HL-60/S4 (cell line): Measurements from ENCODE around the gene SMCO3.

Experiments used
- in situ Hi-C: fragments of 300-500 bp; cut with MboI; formaldehyde crosslinking; loops from 2 replicates; pipeline ENCODE4 v1.14.3; 2022; ENCODE audit warnings: low sequenced_read_pairs

SMCO3 gene

DNA sequence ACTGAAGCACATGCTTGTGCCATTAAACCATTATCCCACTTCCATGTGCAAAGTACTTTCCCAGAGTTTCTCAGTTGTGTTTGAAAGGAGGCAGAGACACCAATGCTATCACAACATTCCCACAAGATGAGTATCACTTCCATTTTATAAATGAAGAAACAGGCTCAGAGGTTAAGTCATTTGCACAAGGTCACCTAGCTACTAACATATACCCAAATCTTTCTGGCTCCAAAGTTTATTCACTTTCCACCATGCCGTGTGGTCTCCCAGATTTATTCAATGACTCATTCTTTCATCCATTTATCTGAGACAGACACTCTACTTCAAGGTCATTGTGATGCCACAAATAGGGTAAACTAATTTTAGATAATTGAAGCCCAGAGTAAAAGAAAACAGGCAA is 20.0 kb upstream of the SMCO3 start:
- in situ Hi-C loops: loop anchor here (25.0 kb wide), 1 partner anchor 428 kb away; no protein-coding TSS in a partner anchor

DNA sequence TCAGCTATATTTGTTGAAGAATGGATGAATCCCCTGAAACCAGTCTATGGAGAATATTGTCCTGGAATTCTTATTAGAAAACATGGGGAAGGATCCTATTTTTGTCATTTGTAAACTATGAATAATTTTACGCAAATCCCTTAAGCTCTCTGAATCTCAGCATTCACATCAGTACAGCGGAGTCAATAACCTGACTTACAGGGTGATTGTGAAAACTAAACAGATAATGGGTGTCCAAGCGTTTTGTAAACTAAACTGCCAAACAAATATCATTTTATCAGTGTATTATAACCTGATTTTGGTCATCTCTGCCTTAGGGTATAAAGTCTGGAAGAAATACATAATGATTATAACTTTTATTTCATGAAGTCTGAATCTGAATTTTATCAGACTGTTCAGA is 19.4 kb upstream of the SMCO3 start:
- in situ Hi-C loops: loop anchor here (25.0 kb wide), 1 partner anchor 429 kb away; no protein-coding TSS in a partner anchor

DNA sequence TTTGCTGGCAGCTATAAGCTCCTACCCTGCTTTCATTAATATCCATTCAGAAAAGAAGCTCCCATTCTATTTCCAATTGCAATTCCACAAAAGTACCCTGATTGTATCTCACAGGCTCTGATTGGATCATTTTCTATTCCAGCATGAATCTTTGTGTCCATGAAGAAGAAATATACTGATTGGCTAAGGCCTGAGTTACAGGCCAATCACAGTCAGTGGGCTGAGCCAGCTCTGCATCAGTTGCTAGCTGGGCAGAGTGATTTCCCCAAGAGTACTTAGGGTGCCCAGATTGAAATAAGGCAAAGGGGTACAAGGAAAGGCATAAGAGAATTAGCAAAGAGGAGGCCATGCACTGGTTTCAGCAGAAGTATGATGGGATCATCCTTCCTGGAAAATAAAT is 14.9 kb upstream of the SMCO3 start:
- in situ Hi-C loops: loop anchor here (25.0 kb wide), 1 partner anchor 433 kb away; no protein-coding TSS in a partner anchor

DNA sequence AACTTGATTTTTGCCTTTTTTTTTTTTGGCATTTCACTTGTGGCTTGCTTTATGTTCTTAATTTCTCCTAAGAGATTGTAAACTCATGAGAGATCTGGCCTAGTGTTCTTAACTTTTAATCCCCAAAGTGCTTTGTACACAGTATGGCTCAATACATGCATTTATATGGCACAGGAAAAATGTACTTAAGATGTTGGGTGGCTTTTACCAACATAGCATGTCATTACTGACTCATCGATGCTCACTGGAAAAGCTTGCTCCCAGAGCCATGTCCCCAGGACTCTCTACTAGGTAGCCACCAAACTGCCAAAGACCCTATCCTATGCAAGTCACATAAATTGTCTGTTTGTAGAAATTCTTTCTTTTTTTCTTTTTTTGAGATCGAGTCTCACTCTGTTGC is 13.1 kb upstream of the SMCO3 start:
- in situ Hi-C loops: loop anchor here (25.0 kb wide), 1 partner anchor 435 kb away; no protein-coding TSS in a partner anchor

DNA sequence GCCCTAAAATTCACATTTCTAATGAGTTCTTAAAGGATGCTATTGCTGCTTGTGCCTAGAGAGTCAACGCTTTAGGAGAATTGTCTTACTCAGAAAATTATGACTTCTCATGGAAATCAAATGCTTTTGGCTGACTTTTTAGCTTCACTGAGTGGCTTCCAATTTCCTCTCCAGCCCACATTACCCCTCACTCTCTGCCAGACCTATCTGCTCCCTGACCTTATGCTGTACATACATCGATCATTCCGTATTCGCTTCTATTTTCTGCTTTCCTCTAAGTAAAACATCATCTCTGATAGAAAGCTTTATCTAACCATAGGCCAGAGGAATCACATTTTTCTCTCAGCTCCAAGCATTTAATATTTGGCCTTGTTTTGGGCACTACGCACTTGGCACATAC is 12.5 kb upstream of the SMCO3 start:
- in situ Hi-C loops: loop anchor here (25.0 kb wide), 1 partner anchor 436 kb away; no protein-coding TSS in a partner anchor

DNA sequence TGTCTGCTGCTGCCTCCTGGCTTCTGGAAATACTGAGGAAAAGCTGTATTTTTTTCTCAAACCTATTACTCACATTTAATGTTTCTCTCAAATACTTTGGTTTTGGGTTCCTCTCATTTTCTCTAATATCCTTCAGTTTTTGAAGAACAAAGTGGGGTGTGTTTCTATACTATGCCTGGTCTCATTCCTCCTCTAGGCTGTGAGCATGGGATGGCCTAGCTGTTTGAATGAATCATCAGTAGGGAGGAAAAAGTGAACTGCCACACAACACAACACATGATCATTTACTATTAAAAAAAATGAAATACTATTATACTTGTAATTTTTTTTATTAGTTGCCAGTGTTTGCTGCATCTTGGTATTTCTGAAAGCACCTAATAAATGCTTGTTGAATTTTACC is 11.3 kb upstream of the SMCO3 start:
- in situ Hi-C loops: loop anchor here (25.0 kb wide), 1 partner anchor 437 kb away; no protein-coding TSS in a partner anchor

DNA sequence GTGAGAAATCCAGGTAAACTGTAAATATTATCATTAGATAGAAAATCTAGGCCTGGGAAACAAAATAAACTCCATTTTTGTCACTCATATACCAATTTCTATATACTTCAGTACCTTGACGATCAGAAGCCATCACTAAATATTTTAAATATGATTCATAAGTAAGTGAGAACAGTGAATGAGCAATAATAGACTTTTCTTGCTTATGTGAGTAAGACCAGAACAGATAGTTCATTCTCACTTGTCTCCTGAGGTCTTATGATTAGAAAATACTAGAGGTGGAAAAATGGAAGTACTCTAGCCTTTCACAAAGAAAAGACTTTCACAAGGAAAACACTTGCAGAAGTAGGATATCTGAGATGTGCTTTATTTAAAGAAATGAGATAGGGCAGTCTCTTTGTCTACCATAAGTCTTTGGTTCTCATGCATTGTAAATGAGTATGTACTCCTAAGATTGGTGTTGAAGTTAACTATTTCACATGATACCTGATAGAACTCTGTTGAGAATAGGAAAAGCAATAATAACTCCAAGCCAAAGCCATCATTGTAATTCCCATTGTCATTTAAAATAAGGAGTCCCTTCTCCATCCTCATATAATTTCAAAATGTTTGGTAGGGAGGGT is 10.1 kb upstream of the SMCO3 start:
- in situ Hi-C loops: no loop called here

DNA sequence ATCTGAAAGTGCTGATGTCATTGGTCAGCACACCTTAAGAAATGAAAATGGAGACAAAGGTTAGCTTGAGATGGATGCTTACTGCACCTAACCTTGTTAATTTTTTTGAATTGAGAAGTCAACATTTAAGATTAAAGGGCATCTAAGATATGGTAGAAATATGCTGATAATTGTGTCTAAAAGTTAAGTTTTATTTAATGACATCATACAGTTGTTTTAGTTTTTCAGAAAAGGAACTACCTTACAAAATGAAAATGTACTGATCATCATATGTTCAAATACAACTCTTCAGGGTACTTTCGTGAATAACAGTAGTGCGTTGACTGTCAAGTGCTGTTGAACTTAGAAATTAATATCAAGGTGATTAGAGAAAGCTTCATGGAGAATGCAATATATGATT is 2.5 kb downstream of the SMCO3 start:
- in situ Hi-C loops: no loop called here

DNA sequence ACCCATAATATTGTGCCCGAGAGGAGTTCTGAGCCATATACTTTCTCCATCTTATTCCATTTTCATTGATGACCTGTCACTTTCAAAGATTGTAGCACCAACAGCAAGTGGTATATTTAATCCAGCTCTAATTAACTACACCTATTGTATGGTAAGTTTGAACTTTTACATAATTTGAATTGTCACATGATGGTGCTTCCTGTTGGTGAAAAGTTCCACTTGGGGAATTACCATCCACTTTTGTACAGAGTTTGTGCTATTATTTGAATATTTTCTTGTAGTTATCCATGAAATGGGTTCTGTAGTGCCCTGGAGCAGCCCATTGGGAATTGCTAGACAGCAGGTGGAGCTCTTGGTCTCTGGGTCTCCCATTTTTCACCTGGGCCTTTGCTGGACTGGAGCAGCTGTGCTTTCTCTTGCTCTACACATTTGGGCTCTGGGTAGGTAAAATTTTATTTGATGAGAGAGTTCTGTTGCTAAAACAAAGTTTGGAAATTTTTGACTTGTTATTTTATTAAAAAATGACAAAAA is 3.0 kb downstream of the SMCO3 start:
- in situ Hi-C loops: no loop called here

DNA sequence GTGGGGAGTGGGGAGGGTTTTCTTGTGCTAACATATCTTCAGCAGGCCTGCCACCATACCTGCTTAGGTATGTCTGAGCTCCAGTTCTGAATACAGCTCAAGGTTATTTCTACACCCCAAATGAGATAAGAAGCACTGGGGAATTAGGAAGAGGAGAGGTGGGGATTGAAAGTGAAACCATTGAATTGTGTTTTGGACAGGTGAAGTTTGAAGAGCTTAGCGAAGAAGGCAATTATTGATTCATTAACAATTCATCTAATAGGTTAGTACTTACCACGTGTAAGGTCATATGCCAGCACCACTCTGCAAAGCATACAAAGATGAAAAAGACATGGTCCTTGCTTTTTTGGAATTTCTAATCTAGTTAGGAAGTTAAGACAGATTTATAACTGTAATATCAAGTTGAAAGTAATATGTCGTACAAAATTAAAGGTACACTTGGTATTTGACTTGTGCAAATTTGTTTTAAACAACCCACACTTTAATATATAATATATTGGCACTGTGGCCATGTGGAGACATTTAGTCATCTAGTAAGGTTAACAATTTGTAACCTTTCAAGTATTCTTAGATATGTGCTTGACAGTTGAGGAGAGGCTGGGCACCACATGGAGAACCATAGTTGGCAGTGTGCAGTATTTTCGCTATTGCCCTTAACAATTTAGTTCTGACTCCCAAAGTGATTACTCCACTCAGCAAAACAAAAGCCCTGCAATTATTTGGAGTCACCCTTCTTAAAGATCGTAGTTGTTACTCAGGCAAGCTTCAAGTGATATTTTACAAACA is 3.6 kb downstream of the SMCO3 start:
- in situ Hi-C loops: no loop called here

DNA sequence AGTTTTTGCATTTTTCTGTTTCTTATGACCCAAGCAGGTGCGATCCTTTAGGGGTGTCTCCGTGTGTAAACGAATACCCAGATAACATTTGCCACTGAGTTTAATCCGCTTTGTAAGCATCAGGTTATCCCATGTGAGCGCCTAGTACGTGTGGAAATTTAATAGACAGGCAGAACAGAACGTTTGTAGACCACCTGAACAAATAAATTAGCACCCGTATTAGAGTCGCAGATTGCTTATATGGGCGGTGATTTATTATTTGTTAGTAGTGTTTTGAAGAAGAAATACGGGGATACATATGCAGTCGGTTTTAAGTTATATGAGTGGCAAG is 10.2 kb downstream of the SMCO3 start:
- in situ Hi-C loops: no loop called here

DNA sequence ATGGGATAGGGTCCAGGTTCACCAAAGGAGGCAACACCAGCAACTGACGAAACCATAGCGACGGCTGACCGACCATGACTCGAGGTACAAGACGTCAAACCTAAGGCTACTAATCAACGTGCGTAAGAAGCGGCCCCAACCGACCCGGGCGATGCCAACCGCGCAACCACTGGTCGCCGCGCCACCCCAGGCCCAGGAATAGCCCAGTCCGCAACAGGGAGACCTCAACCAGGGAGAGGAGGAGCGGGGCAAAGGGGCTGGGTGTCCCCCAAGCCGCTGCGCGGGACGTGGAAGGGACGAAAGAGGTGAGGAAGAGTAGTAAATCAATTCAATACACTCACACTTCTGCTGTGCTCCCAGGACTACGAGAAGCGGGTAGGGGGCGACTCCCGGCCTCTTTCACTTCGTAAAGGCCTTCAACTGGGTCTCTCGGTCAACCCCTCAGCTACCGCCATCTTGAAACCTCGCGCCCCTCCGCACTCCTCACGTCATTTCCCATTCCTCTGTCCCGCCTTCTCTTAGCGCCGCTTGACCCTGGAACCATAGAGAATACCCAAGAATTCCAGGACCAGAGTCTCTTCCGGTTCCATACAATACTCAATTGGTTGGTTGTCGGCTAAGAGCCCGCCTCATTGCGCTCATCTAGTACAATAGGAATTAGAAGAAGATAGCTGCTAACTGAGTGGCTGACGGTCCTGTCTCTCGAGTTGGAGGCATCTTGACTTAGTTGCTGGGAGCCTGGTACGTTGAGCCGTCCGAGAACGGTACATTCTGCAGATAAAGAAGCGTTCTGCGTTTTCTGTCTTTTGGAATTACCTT is 10.8 kb downstream of the SMCO3 start, which contains the start of the genes C12orf60 and WBP11:
Gene C12orf60 (plus strand): TSS at position 660 of the 819 bp plus-strand sequence. CDS start 19,266 bp downstream, outside the sequence.
Gene WBP11 (minus strand): TSS at position 468 of the 819 bp plus-strand sequence. CDS start 2,095 bp downstream, outside the sequence.
- in situ Hi-C loops: no loop called here

DNA sequence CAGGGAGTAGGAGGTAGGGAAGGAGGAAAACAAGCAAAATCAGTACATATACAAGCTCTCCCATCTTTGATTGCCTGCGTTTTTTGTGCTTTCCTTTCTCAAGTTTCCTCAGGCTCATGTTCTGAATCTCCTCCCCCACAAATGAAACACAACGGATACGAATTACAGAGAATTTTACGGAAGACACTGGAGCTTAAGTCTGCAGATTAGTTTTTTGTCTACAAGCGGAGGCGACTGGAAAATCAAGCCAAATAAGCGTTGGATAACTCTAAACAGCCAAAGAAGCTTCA is 11.3 kb downstream of the SMCO3 start:
- in situ Hi-C loops: no loop called here

DNA sequence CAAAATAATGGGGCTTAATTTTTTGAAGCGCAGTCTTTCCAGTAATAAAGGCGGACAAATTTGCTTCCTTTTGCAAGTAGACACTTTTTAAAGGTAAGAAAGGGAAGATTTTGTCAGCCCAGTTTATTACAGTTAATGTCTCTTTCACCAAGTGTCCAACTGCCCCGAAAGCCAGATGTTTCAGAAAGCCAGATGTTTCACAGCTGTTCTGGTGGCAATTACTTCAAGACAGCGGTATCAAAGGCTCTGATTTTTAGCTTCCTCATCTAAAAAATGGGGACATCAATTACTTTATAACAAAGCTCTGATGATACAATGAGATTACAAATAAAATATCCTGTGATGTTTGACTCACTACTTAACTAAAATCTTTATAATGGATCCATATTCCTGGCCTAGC is 11.7 kb downstream of the SMCO3 start:
- in situ Hi-C loops: no loop called here

DNA sequence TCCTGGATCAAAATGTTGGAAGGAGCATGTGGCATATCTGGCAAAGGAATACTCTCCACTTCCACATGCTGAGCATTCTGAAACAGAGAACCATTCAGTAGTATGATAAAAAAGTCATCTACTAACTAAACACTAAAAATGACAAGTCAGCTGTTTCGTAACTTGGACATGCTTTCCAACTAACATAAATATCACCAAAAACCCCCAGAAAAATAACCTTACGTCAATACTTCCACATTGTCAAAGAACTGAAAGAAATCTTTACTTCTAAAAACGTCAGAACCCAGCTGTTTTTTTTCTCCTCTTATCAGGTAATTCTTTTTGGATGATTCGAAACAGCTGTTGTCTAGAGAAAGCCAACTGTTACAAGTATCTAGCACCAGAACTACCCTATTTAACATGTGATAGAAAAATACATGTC is 18.9 kb downstream of the SMCO3 start:
- in situ Hi-C loops: no loop called here

DNA sequence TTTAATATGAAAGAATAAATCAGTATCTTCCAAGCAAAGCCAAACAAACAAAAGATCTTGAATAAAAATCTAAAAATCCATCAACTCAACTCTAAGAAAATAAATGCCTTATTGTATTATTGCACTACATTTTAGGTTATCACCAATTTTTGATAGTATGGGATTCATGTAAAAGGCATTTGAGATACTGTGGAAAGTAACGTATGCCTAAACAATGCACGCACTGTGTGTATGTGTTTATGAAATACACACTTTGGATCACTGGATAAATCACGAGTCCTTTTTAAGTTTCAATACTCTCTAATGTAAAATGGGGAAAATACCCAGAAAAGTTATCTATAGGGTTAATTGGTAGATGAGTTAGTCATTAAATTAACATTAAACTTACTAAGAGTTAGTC is 28.4 kb downstream of the SMCO3 start:
- in situ Hi-C loops: no loop called here

DNA sequence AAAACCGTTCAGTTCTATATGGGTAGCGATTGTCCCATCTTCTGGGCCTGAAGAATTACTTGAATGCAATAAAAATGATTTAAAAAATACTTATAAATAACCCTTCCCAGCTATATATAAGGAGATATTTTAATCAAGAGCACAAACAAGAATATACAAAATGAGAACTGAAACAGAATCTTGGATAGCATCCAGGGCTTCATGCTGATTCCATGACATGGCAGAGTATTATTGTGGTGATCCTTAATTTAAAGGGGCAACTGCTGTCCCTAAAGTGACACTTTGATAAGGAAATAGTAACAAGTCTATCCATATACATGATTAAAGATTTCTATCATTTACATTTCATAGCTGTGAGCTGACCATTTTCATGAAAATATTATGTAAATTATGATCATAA is 29.5 kb downstream of the SMCO3 start:
- in situ Hi-C loops: no loop called here

DNA sequence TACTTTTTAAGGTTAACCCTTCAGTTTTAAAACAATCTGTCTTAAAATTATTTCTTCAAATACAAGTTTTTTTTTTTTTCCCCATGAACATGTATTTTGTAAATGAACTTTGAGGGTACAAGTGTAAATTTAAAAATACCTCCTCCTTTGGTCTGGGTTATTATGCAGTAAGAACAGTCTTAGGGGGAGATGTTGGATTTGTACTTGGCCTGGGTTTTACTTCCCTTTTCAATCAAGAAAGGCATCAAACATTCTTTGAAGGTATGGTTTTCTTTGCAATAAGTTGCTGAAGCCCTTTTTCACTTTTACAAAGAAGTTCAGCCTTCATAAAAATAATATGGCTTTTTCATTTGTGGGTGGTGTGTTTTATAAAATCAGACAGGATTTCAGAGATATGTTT is 31.2 kb downstream of the SMCO3 start:
- in situ Hi-C loops: no loop called here

DNA sequence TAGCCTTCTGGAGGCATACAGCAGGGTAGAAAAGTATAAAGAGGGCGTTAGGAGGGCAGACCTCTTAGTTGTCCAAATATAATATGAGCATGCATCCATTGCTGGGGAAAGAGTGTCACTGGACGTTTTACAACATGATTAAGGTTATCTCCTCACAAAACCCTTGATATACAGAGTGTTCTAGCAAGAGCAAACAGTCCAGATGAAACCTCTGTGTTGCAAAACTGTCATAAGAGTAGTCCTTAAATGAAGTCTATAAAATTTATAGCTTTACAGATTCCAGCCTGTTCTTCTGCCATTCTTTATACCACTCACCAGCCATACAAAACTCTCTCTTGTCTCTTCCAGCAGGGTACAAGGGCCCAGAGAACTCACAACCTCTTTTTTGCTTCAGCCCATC is 32.4 kb downstream of the SMCO3 start:
- in situ Hi-C loops: no loop called here

DNA sequence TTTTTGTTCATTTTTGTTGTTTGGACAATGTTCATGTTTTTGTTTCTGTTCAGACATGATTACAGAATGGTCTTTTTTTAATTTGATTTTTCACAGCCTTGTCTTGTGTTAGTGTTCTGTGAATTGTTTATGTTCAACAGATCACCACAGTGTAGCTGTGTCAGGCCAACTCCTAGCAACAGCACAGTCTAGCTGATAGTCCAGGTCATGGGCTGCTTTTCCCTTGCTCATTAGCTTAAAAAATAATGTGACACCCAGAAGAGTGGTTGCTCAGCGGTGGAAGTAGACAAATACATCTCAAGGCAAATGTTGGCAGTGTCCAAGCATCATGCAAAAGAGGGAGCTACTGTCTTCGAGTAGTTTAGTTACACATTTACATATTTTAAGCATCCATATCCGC is 33.1 kb downstream of the SMCO3 start:
- in situ Hi-C loops: no loop called here

DNA sequence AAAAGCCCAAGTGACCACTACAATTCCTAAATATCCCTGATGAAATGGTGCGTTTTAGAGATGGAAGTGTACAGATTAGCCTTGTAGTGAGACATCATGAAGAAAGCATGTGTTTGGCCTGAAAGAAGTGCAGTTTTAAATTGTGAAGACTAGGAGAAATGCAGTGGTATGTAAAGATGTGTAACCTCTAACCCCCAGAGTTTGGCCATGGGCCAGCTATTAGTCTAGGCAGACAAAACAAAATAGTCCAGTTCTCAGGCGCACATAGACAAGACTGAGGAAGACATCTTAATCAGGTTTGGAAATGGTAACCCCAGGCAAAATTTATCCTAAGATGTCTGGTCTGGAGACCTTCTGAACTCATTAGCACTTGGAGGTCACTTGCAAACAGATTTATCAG is 34.1 kb downstream of the SMCO3 start:
- in situ Hi-C loops: no loop called here
